Fibroblast of skin of back (primary cell): ENCODE data around the gene GPATCH8.
A peak's percentile ranks its signal among the peaks of the same experiment; 100 is the strongest.
"Not testable (repeated sequence)": the region's sequence is repeated elsewhere in the genome, so short reads cannot be mapped to it uniquely, and the experiment has no call there.

Source experiments
- DNase-seq: peaks from one replicate; pipeline ENCODE4 v3.0.0-alpha.2; 2013

Gene GPATCH8

DNA sequence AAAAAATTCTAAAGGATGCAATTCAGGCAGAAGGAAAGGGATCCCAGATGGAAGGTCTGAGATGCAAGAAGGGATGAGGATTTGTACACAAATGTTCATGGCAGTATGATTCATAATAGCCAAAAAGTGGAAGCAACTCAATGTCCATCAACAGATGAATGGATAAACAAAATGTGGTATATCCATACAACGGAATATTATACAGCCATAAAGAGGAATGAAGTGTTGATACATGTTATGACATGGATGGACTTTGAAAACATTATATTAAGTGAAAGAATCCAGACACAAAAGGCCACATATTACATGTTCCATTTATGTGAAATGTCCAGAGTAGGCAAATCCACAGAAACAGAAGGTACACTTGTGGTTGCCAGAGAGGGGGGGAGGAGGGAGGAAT, 23.9 kb upstream of the GPATCH8 start:
- DNase-seq = no peak

DNA sequence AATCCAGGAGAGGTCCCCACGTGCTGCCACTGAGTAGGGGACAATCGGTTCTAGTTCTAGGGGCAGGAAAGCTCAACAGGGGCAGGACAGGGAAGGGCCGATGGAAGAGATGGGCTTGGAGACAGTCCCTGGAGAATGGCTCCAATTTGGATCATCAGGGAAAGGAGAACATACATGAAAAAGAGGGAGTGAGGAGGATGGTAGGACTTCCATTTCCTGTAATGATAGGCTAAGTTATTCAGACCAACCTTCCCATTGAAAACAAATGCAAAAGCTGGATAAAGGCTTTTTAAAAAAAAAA, 20.4 kb upstream of the GPATCH8 start:
- DNase-seq = no peak

DNA sequence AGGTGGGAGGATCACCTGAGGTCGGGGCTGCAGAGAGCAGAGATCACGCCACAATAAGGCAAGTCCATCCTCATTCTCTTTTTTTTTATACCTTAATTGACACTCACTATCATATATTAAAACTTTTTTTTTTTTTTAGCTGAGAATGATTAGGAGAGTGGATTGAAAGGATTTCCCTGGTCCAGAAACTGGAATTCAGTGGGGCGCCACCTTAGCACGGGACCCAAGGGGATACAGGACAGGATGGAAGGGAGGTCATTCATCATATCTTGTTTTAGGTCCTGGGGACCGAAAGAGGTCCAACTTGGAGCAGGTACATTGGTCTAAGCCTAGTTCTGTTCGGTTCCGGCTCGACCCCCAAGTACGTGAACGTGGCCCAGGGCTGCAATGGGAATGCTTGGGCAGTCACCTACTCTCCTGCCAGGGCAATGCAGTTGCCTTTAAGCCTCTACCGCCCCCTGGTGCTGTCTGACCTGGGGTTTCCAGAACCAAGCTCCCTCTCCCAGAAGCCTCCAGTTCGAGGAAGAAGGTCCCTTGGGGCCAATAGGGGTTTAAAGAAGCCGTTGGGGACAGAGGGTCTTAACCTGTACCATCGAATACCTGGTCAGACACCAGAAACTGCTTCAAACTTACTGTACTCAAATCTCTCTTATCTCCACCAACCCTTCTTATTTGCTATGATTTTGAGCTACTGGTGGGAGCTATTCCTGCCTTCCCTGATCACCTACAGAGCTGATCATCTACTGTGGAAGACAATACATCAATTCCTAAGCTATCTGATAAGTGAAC, 19.9 kb upstream of the GPATCH8 start:
- peak; percentile 57 for DNase-seq

DNA sequence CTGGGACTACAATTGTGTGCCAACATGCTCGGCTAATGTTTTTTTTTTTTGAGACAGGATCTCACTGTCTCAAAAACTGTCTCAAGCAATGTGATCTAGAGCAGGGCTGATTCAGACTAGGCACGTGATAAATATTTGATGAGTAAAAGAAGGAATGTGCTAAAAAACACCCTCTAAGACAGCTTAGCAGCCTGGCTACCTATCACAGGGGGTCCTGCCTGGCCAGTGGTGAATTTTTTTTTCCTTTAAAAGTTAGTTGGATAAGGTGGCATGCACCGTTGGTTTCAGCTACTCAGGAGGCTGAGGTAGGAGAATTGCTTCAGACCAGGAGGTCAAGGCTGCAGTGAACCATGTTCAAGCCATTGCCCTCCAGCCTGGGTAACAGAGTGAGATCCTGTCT, 14.8 kb upstream of the GPATCH8 start:
- DNase-seq = peak; percentile 63

DNA sequence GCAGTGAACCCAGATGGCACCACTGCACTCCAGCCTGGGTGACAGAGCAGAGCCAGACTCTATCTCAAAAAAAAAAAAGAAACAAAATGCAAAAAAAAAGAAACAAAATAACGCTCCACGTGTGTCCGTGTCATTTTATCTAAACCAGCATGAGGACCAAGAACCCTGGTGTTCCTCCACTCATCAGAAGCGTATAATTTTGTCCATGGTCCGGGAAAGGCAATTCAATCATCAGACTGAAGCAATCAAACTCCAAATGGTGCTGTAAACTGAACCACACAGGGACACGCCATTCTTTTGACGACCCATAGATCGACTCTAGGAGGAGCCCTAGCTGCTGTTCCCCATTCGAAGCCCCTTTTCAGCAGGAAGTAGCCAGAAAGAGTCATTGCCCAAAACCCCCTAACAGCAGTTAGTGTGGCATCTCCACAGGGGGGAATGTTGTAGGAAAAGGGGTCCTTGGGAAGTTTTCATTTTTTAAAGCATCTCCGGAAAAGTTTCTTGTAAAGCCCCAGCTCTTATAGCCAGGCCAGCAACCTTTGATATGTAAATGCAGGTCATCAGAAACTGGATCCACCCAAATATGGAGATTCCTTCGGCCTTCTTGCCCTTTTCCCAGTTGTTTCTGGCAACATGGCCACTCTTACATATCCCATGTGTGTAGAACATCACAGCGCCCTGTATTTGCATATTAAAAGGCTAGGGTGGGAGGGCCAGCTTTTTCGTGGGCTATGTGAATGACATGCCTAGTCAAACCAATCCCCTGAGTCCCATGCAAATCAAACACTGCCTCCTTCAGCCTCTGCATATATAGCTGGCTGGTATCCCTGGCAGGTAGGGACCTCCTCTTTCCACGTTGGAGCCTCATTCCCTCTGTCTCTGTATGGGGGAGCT, 8.3 kb upstream of the GPATCH8 start:
- peak; percentile 46 for DNase-seq

DNA sequence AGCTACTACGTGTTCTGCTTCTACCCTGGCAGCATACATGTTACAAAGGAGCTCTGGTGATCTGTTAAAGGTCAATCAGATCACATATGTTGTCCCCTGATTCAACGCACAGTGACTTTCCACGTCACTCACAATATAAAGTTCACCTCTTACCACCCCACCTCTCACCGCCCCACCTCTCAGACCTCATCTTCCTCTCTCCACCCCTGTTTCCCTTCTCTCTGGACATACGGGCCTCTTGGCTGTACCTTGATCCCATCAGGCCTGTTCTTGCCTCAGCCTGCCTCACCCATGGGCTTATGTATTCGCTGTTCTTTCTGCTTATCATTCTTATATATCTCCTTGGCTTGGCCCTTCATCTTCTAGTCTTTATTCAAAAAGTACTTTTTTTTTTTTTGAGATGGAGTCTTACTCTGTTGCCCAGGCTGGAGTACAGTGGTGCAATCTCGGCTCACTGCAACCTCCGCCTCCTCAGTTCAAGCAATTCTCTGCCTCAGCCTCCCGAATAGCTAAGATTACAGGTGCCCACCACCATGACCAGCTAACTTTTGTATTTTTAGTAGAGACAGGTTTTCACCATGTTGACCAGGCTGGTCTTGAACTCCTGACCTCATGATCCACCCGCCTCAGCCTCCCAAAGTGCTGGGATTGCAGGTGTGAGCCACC, 3.9 kb upstream of the GPATCH8 start:
- DNase-seq = not testable (repeated sequence)

DNA sequence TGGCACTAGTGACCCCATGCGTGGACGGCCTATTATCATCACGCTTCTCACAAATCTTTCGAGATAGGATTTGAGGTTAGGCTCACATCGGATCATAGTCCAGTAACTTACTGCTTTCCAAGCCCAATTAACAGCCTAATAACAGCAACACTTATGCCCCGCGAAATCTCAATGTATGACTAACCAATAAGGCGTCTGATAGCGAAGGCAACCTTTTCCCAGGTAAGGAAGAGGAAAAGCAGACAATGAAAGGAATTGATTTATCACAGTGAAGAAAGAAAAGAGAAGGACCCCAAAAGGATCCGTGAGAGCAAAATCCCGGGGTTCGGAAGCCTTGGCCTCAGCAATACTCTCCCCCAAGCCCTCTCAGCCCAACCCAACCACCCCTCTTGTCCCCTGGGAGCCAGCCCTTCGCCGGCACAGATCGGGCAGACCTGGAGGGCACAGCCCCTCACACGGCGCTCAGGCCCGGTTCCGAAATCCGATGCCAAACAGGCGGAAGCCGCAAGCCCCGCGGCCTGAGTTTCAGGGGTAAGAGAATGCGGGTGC, 534 bp downstream of the GPATCH8 start:
- DNase-seq = no peak

DNA sequence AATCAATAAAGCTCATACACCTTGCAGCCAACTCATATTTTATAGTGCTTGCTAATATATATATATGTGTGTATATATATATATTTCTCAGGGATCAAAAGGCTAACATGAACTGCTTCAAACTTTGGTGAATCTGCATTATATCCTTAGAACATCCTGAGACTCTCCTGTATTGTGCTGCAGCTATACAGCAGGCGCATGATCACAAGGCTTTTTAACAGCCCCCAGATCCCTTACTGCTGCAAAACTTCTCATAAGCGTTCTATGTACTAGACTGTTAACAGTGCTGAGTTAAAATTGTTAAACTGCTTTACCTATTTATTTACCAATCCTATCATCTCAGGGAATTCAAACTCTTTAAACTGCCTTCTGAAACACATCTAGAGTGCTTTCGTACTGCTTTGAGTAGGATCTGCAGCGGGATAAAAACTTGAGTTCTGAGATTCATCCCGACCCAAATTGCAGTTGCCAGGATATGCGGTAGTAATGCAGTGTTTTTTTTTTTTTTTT, 1.3 kb downstream of the GPATCH8 start:
- no peak for DNase-seq

DNA sequence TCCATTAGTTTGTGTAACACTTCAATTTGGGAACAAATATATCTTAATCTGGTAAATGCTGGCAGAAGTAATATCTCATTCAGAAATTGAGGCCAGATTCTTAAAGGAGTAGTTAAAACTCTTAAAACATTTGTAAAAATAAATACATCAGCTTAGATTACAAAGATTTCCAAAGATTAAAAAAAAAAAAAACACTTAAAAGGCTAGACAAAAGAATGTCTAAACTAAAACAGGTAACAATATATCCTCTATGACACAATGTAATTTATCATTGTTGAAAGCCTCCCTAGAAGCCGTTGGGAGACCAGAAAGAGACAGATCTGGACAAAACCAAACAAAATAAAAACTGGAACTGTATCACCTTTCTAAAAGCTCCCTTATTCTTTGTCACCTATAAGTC, 3.5 kb downstream of the GPATCH8 start:
- DNase-seq = no peak

DNA sequence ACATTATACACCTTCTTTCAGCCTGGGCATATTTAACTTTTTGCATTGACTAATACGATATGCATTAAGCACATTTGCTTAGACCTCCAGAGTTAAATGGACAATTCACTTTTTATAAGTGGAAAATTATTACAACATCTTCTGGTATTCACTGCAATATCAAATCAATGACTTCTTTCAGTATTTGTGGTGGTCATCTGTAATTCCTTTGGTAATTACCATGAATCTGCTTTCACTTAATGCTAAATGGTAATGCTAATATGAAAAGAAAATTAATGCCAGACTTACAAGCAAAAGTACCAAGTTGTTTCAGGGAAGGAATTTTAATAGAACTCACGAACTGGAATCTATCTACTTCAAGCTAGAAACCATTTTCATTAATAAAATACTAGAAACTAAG, 6.4 kb downstream of the GPATCH8 start:
- no peak for DNase-seq

DNA sequence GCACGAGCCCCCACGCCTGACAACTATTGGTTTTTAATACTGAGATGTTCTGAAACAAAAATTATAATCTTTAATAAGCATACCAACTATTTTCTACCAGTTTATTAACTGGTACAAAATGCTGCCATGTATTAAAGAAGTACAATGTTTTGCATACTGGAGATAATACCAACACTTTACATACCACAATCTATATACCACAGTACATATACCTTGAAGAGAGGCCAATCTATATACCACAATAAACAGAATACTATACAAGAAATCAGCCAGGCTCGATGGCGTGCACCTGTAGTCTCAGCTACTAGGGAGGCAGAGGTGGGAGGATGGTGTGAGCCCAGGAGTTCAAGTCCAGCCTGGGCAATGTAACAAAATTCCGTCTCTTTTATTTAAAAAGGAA, 9.9 kb downstream of the GPATCH8 start:
- no peak for DNase-seq

DNA sequence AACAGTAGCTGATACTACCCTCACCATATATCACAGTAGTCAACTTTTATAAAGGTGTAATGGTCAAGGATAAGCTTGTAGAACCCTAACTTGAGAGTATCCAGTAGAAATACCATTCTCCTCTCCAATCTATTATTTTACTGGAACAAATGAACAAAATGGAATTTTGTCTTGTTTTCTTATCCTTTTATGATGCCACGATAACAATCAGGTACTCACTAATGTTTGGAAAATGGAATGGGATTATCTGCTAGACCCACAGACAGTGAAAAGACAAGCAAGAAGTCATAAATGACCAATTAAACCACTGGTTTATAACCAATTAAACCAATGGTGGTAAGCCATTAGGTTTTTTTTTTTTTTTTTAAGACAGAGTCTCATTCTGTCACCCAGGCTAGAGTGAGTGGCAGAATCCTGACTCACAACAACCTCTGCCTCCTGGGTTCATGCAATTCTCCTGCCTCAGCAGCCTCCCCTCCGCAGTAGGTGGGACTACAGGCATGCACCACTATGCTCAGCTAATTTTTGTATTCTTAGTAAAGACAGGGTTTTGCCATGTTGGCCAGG, 10.4 kb downstream of the GPATCH8 start:
- no peak for DNase-seq

DNA sequence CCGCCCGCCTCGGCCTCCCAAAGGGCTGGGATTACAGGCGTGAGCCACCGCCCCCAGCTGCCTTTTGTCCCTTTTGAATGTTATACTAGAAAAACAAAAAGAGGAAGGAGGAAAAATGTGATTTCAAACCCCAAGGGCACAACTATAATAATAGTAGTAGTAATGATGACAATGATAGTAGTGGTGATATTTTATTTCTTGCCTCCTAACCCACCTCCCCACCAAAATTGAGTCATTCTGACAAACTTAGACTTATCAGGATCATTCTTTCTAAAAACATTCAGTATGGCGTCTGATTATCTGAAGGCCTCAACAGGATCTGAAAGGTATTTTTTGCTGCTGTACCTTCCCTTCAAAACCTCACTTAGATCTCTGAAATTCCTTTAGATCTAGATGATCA, 13.6 kb downstream of the GPATCH8 start:
- no peak for DNase-seq

DNA sequence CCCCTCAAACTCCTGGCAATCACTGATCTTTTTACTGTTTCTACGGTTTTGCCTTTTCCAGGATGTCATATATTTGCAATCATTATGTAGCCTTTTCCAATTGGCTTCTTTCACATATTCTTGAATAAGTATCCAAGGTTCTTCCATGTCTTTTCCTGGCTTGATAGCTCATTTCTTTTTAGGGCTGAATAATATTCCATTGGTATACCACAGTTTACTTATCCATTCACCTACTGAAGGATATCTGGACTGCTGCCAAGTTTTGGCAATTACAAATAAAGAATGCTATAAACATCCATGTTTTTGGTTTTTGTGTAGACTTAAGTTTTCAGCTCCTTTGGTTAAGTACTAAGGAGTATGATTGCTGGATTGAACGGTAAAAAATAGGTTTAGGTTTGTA, 16.0 kb downstream of the GPATCH8 start:
- DNase-seq = no peak

DNA sequence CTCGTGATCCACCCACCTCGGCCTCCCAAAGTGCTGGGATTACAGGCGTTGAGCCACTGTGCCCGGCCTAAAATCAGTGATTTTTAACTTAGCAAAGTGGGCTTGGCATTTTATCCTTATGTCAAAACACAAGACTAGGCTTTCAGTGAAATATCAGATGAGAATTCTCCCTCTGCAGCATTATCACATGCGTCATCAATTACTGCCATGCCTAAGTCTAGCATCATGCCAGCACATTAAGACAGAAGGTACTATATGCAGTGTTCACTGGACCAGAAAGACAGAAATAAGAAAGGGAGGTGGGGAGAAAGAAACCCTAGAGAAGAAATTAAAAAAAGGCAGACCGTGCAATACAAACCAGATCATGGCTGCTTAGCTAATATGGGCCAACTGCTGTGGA, 29.8 kb downstream of the GPATCH8 start:
- peak; percentile 28 for DNase-seq

DNA sequence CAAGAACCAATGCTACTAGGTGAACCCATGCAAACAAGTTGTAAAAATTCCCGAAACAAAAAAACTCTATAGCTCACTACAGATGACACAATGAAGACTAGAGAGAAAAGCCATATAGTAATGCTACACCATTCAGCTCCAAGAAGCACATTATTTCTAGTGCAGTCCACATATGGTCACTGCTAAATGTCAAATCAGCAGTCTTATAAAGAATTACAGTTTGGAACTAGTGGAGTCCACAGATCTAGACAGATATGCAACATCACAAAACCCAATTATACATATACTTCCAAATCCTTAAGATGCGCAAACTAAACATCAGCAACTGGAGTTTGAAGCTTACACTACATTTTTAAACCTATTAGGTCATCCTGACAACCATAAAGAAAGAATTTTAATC, 33.5 kb downstream of the GPATCH8 start:
- no peak for DNase-seq

DNA sequence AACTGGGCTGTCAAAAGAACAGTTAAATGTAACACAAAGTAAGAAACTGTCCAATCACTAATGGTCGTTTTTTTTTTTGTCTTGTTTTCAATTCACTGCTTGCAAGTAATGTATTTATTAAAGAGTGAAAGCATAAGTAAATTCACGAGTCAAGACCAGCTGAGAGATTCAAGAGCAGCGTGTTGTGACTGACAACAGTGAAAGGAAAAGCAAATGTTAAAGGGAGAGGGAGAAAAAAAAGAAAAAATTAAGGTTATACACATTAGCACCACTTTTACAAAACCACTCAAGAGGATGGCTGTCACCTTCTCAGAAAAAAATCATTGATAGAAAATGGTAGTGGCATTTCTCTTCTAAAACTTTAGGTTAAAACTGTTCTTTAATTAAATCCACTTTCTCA, 36.1 kb downstream of the GPATCH8 start:
- no peak for DNase-seq

DNA sequence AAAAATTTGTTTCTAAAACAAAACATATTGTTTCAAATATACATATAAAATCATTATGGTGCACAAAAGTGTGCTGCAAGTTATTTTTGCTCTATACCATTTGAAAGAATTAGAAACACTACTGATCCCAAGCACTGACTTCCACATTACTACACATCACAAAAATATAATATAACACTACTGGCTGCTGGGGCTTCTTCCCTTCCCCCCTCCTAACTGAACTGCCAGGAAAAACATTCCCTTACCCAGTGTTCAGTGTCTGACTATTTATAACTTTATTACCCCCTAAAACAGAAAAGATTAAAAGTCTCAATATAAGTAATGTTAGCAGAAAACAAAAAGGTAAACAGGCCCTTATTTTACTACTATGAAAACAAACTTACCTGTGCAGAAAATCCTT, 36.9 kb downstream of the GPATCH8 start:
- peak; percentile 49 for DNase-seq

DNA sequence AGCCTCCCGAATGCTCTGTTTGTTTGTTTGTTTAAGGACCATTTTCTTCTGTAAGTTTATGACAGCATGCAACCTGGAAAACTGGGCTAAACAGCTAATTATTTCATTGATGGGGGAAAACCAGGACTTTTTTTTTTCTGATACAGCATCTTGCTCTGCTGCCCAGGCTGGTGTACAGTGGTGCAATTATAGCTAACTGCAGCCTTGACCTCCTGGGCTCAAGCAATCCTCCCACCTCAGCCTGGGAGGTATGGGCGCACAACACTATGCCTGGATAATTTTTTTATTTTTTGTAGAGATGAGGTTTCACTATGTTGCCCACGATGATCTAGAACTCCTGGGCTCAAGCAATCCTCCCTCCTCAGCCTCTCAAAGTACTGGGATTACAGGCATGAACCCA, 37.3 kb downstream of the GPATCH8 start:
- no peak for DNase-seq

DNA sequence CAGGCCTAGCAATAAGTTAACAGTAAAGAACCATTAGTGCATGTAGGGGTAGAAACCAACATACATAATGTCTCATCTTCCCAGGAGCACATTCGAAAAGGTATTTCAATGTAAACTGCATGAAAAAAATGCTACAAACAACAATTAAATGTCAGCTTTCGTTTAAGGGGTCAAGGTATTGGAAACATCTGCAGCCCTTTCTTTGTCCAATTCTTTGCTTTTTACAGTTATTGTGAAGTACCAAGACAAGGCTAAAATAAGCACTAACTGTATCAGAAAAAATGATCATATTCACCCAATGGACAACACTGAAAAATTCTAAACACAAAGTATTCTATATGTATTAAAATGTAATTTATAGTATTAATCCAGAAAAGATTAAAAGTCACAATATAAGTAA, 37.9 kb downstream of the GPATCH8 start:
- DNase-seq = no peak

DNA sequence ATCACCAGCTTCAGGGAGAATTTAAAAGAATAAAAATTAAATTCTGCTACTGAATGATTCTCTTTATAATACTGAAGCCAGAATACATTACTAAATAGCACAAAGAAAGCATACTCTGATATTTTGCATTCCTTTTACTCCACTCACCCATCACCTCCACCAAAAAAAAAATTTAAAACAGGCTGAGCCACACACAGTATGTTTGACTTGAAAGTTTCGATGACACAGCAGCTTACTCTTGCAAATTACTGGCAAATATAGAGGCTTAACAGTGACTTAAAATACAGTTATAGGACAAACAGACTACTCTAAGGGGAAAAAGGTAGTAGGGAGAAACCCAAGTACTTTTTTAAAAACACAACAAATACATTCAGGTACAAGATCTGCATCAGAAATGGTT, 39.2 kb downstream of the GPATCH8 start:
- DNase-seq = peak; percentile 60

DNA sequence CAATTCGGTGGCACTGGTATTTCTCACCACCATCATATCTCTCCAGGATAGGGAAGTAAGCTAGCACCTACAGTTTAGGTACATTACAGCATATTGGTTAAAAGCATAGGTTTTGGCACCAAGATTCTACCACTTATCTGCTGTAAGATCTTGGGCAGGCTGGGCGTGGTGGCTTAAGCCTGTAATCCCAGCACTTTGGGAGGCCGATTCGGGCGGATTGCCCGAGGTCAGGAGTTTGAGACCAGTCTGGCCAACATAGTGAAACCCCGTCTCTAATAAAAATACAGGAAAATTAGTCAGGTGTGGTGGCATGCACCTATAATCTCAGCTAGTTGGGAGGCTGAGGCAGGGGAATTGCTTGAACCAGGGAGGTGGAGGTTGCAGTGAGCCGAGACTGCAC, 51.4 kb downstream of the GPATCH8 start:
- no peak for DNase-seq
